Stomach (tissue), 9 donors: Measurements from ENCODE around the gene MOB2. TPM values are rescaled to one million over a fixed set of nuclear protein-coding genes. Genes with fewer than 3 reads are reported as not detected.

ENCODE experiments used
- DNase-seq, 2 donors: peaks; one replicate each; pipeline versions ENCODE4 v3.0.0 to v3.0.0-alpha.2; 2013 to 2019
- H3K27ac ChIP-seq, 5 donors: fragments of 200-600 bp in 4 of 5; sonication (generic) in 4 of 5; one replicate each; pipeline ENCODE4 v1.5.1; 2013 to 2019; ENCODE audit warnings: mild to moderate bottlenecking in 1 of 5, moderate library complexity in 1 of 5
- H3K27me3 ChIP-seq, 3 donors: fragments of 200-600 bp; sonication (generic); one replicate each; pipeline ENCODE4 v1.5.1; 2017 to 2019; ENCODE audit warnings: mixed run types in 1 of 3
- H3K36me3 ChIP-seq, 4 donors: fragments of 200-600 bp; sonication (generic); 1 replicate in 3 of 4; 2 replicates in 1 of 4; pipeline ENCODE4 v1.5.1; 2016 to 2019
- H3K4me1 ChIP-seq, 4 donors: fragments of 200-600 bp; sonication (generic); one replicate each; pipeline ENCODE4 v1.5.1; 2016 to 2019
- H3K4me3 ChIP-seq, 4 donors: fragments of 200-600 bp; sonication (generic) in 3 of 4; one replicate each; pipeline ENCODE4 v1.5.1; 2016 to 2019; ENCODE audit warnings: mild to moderate bottlenecking in 1 of 4
- H3K9me3 ChIP-seq, 4 donors: fragments of 200-600 bp; sonication (generic); one replicate each; pipeline ENCODE4 v1.5.1; 2016 to 2019
- EP300 ChIP-seq: sonication (generic); formaldehyde crosslinking; IDR thresholded peaks from one replicate; pipeline ENCODE4 v1.6.1; 2017; ENCODE audit warnings: antibody characterized with exemption
- POLR2A ChIP-seq, 4 donors: fragments of 450-650 bp; IDR thresholded peaks; one replicate each; pipeline ENCODE4 v1.6.1; 2016; ENCODE audit warnings: antibody characterized with exemption in 4 of 4, control low read depth in 2 of 4, mild to moderate bottlenecking in 1 of 4, moderate library complexity in 1 of 4
- POLR2AphosphoS5 ChIP-seq, 3 donors: sonication (generic); formaldehyde crosslinking; IDR thresholded peaks; one replicate each; pipeline ENCODE4 v1.6.1; 2016; ENCODE audit warnings: antibody characterized with exemption in 3 of 3
- WGBS, 5 donors: extraction: QIAGEN DNeasy Blood & Tissue Kit in 3 of 5; methylation state at CpG; one replicate each; pipeline versions ENCODE4 v1.1.5 to v1.1.7; 2013 to 2018; 5-methylcytosine and 5-hydroxymethylcytosine counted together
- intact Hi-C: fragments of 100-400 bp; cut with DNase I; formaldehyde crosslinking; loops from one replicate; pipeline ENCODE4 v1.15.1; 2023; ENCODE audit warnings: low total_unique reads
- polyA plus RNA-seq, 3 donors: library from polyadenylated mRNA; stranded (reverse); fragments of 200-250 nt; gene quantifications; one replicate each; pipeline ENCODE4 v1.2.3, GENCODE V29; 2013
- total RNA-seq, 5 donors: library from RNA; depleted of rRNA; stranded (reverse); fragments of >200 nt; gene quantifications; one replicate each; pipeline versions ENCODE4 v1.1.0 to v1.2.3, GENCODE V29; 2014 to 2016
- TF ChIP-seq, protein P1 (sequence below), 7 experiments: fragments of 450-650 bp in 4 of 7; fragments of 200-600 bp in 3 of 7; sonication (generic) in 3 of 7; IDR thresholded peaks; one replicate each; pipeline ENCODE4 v1.5.1; 2016 to 2019; ENCODE audit warnings: antibody characterized with exemption in 7 of 7, control low read depth in 2 of 7, mild to moderate bottlenecking in 1 of 7
- donor health status: healthy with polysubstance abuse.
- donor health status: Bipolar disorder and iron deficiency.
- donor health status: healthy.

Gene MOB2
- total and polyA plus RNA-seq, 8 donors = 11.3 to 46.3 (median 27.3) TPM

- 76 to 85% (median 82%) methylated on average over 43 to 46 of the region's 46 CpGs for WGBS, 5 donors
- Histone ChIP-seq H3K27me3 (no peaks in the 10 kb centered on the region), H3K9me3 (no peaks in the 10 kb centered on the region), H3K4me1 (peaks cover 24 to 47% (median 39%) of the 10 kb centered on the region in 4 donors), H3K36me3 (peaks cover 0 to 28% (median 15%) of the 10 kb centered on the region in 4 donors), H3K27ac (peak overlapping the region in 4 of 5 donors; percentile 84 to 93 (median 88)), H3K4me3 (no peak overlapping the region)
- intact Hi-C loops = no loop called here
- TF ChIP-seq POLR2A (IDR thresholded peaks at IDR 0.05) (no peak), EP300 (no peak), POLR2AphosphoS5 (IDR thresholded peaks at IDR 0.05) (no peak)
- TF ChIP-seq, protein P1, sequence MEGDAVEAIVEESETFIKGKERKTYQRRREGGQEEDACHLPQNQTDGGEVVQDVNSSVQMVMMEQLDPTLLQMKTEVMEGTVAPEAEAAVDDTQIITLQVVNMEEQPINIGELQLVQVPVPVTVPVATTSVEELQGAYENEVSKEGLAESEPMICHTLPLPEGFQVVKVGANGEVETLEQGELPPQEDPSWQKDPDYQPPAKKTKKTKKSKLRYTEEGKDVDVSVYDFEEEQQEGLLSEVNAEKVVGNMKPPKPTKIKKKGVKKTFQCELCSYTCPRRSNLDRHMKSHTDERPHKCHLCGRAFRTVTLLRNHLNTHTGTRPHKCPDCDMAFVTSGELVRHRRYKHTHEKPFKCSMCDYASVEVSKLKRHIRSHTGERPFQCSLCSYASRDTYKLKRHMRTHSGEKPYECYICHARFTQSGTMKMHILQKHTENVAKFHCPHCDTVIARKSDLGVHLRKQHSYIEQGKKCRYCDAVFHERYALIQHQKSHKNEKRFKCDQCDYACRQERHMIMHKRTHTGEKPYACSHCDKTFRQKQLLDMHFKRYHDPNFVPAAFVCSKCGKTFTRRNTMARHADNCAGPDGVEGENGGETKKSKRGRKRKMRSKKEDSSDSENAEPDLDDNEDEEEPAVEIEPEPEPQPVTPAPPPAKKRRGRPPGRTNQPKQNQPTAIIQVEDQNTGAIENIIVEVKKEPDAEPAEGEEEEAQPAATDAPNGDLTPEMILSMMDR (IDR thresholded peaks at IDR 0.05) = no peak
- no peak for DNase-seq
Measured at GRCh38 chr11:1461826-1462697, 24.5 kb downstream of the MOB2 start.

DNA sequence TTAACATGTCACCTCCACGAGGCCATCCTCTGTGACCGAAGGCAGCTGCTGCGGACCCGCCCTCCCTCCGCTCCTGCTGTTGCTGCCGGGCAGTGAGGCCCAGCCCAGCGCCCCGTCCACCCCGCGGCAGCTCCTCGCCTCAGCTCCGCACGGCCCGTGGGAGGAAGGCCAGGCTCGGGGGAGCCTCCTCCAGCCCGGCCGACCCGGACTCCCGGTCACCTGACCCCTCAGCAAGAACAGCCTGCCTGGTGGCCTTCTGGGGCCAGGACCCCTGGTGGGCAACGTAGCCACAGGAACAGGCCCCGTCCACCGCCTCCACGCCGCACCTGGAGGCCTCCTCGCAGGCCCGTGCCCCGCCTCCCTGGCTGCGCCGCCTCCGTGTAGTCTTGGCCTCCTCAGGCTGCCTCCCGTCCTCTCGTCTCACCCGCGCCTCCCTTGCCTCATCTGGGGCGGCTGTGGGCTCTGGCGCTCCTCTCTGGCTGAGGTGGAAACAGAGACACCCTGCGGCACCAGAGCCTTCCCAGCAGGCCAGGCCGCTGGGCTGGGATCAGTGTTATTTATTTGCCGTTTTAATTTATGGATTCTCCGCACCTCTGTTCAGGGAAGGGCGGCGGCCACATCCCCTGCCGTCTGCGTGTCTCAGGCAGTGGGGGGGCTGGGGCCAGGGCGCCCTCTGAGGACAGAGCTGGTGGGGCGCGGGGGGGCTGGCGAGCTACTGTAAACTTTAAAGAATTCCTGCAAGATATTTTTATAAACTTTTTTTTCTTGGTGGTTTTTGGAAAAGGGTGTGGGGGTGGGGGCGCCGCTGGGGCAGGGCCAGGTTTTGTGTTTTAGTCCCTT, 25.4 kb downstream of the MOB2 start:
- WGBS, 5 donors = 54 to 64% (median 64%) methylated on average over 37 to 50 of the region's 50 CpGs
- no peaks in the 10 kb centered on the region for H3K27me3 ChIP-seq
- TF ChIP-seq, protein P1 (IDR thresholded peaks at IDR 0.05) = no peak
- TF ChIP-seq EP300 (no peak), POLR2AphosphoS5 (IDR thresholded peaks at IDR 0.05) (peak in 1 of 3 donors; percentile 10), POLR2A (IDR thresholded peaks at IDR 0.05) (no peak)
- H3K27ac ChIP-seq = peak overlapping the region; percentile 43 to 93 (median 87)
- peak in 1 of 2 donors; percentile 51 for DNase-seq
- H3K36me3 ChIP-seq = peaks cover 0 to 24% (median 11%) of the 10 kb centered on the region in 4 donors
- intact Hi-C loops = no loop called here
- peaks cover 24 to 47% (median 40%) of the 10 kb centered on the region in 4 donors for H3K4me1 ChIP-seq
- H3K4me3 ChIP-seq = peak overlapping the region; percentile 28 to 41 (median 34)
- no peaks in the 10 kb centered on the region for H3K9me3 ChIP-seq

GRCh38 chr11:1460396-1460985, 26.1 kb downstream of the MOB2 start:
- intact Hi-C loops = no loop called here
- H3K4me1 ChIP-seq = peaks cover 24 to 48% (median 41%) of the 10 kb centered on the region in 4 donors
- H3K4me3 ChIP-seq = peak overlapping the region; percentile 28 to 41 (median 34)
- H3K27ac ChIP-seq = peak overlapping the region; percentile 43 to 93 (median 87)
- peak; percentile 83 for TF ChIP-seq EP300
- TF ChIP-seq, protein P1 (IDR thresholded peaks at IDR 0.05) = no peak
- no peak for TF ChIP-seq POLR2A (IDR thresholded peaks at IDR 0.05)
- peak; percentile 23 to 64 (median 37) for TF ChIP-seq POLR2AphosphoS5 (IDR thresholded peaks at IDR 0.05)
- H3K9me3 ChIP-seq = no peaks in the 10 kb centered on the region
- no peaks in the 10 kb centered on the region for H3K27me3 ChIP-seq
- peak; percentile 48 to 60 for DNase-seq
- peaks cover 0 to 19% (median 9%) of the 10 kb centered on the region in 4 donors for H3K36me3 ChIP-seq
- WGBS, 5 donors = 20 to 55% (median 45%) methylated on average over 23 to 44 of the region's 44 CpGs
